AG04449 (cell line): ENCODE data around the gene LARGE1.

ENCODE experiments used
- CTCF ChIA-PET: fragments of 350-600 bp; formaldehyde crosslinking; extraction: SDS; loops from one replicate; lab custom pipeline; 2021; ENCODE audit warnings: antibody characterized with exemption; lab: Yijun Ruan, JAX
- POLR2A ChIA-PET: fragments of 400-600, 350-600 bp; formaldehyde crosslinking; extraction: SDS; loops from one replicate; lab custom pipeline; 2020; ENCODE audit warnings: antibody characterized with exemption, inconsistent platforms; lab: Yijun Ruan, JAX
- DNase-seq: peaks from one replicate; pipeline ENCODE4 v3.0.0-alpha.2; 2010; ENCODE audit warnings: low read depth, low spot score
- H3K4me3 ChIP-seq: 2 replicates; pipeline ENCODE4 v1.5.1; 2011; ENCODE audit warnings: low read depth, mild to moderate bottlenecking, control low read depth, low read length
- CTCF ChIP-seq: IDR thresholded peaks from one replicate; pipeline ENCODE4 v1.5.1; 2011; ENCODE audit warnings: mild to moderate bottlenecking, moderate library complexity, low read length, control low read depth, inconsistent platforms; ENCODE audit not compliant: insufficient read depth; ENCODE audit errors: missing control alignments

LARGE1 gene

GRCh38 chr22:33538277-33538885, 381.9 kb downstream of the LARGE1 start:
- H3K4me3 ChIP-seq = no peak overlapping the region
- no peak for TF ChIP-seq CTCF
- ChIA-PET CTCF (interaction anchor here (1.5 to 1.6 kb wide), 2 partner anchors 9 to 19 kb away, joined by 3 to 6 read pairs; no protein-coding TSS in a partner anchor), POLR2A (no interaction called here)
- no peak for DNase-seq

GRCh38 chr22:33537059-33537458, 383.2 kb downstream of the LARGE1 start:
- ChIA-PET POLR2A (no interaction called here), CTCF (no interaction called here)
- TF ChIP-seq CTCF = no peak
- DNase-seq = no peak
- H3K4me3 ChIP-seq = no peak overlapping the region

- H3K4me3 ChIP-seq = no peak overlapping the region
- DNase-seq = no peak
- no peak for TF ChIP-seq CTCF
- CTCF ChIA-PET = no interaction called here
- POLR2A ChIA-PET = no interaction called here
Measured at GRCh38 chr22:33535937-33536875, 384.1 kb downstream of the LARGE1 start.

GRCh38 chr22:33529424-33530113, 390.7 kb downstream of the LARGE1 start:
- TF ChIP-seq CTCF = no peak
- ChIA-PET CTCF (interaction anchor here (0.9 to 7.8 kb wide), 4 partner anchors 10 to 228 kb away, joined by 3 to 77 read pairs (median 4); no protein-coding TSS in a partner anchor), POLR2A (no interaction called here)
- no peak overlapping the region for H3K4me3 ChIP-seq
- DNase-seq = no peak

GRCh38 chr22:33528183-33528582, 392.1 kb downstream of the LARGE1 start:
- no peak for TF ChIP-seq CTCF
- DNase-seq = no peak
- no peak overlapping the region for H3K4me3 ChIP-seq
- CTCF ChIA-PET = interaction anchor here (1.2 to 7.8 kb wide), 2 partner anchors 10 to 51 kb away, joined by 3 to 77 read pairs; no protein-coding TSS in a partner anchor
- POLR2A ChIA-PET = no interaction called here
